Glomerular endothelial cell (primary cell): ENCODE data around the gene SPACA4. TPM values are rescaled to one million over a fixed set of nuclear protein-coding genes. Genes with fewer than 3 reads are reported as not detected.

Experiments used
- DNase-seq: peaks from one replicate; pipeline ENCODE4 v3.0.0-alpha.2; 2011; ENCODE audit warnings: low read depth, low spot score; ENCODE audit errors: extremely low read depth
- total RNA-seq: library from RNA; depleted of rRNA; stranded (reverse); fragments of >200 nt; gene quantifications from 2 replicates; pipeline ENCODE4 v1.2.3, GENCODE V29; 2015

SPACA4 gene
- total RNA-seq, 1 donor from 2014 or later = not detected

GRCh38 chr19:48633148-48634035 lies 26.9 kb downstream of the SPACA4 start:
- no peak for DNase-seq

- no peak for DNase-seq
These were observed 27.4 kb downstream of the SPACA4 start for GRCh38 chr19:48634036-48634342.

DNA sequence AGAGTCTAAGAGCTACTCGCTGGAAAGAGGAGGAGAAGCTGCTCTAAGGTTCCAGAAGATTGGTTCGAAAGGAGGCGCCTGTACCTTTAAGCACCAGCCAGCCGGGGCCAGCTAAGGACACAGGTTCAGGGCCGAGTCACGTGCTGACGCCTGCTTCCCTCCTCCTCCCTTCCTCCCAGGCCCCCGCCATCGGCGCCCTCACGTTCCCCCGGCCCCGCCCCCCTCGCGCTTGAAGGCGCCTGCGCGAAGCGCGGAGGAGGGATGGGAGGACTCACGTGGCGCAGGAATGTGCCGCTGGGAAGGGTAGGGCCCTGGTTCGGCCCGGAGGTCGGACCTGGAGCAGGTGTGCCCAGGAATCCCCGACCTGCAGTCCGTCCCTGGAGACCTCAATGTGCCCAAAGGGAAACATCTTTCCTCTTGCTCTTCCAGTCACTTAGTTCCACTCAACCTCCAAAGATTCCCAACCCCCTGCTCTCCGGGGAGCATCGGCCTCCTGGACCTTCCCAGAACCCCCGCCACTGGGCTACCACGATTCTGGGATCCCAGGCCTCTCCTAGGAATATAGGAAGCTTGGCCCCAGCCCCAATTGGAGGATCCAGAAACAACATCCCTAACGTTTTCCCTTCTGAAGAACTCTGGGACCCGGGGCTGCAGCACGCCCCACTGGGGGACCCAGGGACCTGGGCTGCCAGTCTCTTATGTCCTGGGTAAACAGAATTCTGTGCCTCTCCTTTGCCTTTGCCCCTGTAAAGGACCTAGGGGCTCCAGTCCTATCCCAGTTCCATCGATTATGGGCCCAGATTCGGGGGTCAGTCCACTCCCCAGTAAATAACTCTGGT lies 28.1 kb downstream of the SPACA4 start:
- DNase-seq = no peak

DNA sequence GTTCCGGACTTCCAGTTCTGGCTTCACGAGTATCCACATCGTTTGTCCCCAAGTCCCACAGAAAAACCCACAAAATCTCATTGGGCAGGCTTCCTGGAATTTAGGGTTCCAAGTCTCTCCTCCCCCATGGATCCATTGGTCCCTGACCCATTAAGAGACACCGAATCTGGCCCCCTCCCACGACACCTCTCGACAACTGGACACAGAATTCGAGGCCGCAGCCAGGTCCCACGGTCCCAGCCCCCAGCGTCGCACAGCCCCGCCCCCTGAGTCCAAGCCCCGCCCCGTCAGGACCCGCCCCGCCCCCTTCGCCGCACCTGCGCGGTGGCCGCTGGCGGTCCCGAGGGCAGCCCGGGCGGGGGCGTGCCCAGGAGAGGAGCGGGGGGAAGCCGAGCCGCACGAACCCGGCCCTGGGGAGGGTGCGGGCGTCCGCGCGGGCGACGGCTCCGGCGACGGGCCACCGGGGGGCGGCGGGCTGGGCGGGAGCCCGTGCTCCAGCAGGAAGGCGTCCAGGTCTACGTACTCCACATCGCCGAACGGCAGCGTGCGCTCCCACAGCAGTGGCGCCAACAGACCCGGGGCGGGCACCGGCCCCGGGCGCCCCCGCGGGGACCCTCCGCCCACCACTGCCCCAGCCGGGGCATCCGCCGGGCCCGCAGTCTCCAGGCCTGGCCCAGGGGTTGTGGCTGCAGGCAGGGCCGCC lies 28.9 kb downstream of the SPACA4 start:
- no peak for DNase-seq

GRCh38 chr19:48635966-48636858 lies 29.7 kb downstream of the SPACA4 start:
- DNase-seq = no peak

DNA sequence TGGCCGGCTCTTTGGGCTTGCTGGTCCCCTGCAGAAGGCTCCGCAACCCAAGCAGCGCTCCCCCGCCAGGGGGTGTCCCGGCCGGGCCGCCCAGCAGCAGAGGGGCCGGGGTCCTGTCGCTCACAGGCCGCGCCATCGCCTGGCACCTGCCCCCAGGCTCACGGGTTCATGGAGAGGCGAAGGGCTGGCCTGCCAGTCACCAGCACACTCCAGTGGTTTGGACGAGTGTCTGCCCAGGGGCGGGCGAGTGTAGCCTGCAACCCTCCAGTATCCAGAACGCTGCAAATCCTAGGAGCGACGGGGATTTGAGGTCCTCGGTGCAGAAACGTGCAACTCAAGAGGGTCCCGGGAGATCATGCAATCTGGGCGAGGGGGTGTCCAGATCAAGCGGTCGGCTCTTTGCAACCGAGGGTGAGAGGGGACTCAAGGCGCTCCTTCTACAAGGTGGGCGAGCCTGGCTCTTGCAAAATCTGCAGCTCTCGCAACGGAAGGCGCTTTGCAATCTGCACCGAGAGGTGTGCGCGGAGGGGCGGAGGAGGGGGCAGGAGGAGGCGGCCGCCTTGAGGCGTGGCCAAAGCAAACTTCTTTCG lies 30.4 kb downstream of the SPACA4 start, which contains the start of gene DBP:
TSS of gene DBP (minus strand) at position 521 of the 590 bp plus-strand sequence. CDS start at position 136, 385 bp downstream.
- no peak for DNase-seq

GRCh38 chr19:48637449-48637947 lies 31.0 kb downstream of the SPACA4 start:
- no peak for DNase-seq

DNA sequence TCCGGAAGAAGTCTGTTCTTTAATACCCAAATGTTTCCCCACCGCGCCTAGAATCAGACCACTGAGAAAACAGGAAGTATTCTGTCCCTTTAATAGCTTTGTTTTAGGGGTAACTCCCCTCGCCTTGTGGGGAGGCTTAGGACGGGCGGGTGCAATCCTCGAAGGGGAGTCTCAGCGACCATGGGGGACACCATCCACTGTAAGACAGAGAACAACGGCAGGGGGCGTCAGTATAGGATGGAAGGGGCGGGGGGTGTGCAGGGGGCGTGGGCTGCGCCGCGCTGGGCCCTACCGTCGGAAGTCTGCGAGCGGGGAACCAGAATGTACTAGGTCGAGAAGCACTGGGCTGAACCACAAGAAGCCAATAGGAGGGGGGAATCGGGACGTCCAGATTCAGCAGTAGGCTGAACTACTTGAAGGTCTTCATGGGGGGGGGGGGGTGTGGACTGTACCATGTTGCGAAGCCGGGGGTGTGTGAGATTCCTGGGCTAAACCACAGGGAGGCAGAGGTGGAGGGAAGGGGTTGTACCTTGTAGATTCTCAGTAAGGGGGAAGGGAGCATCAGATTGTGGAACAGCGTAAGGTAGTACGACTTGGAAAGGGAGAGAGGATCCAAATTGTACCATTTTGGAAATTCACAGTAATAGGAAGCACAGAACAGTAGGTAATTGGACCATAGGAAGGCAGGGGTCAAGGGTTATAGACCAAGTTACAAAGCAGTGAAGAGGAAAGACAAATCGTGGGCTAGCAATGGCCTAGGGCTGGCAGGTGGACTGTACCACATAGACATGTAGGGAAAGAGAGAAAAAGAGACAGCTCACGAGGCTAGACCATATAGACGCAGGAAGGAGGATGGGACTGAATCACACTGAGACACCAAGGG lies 31.6 kb downstream of the SPACA4 start:
- no peak for DNase-seq

DNA sequence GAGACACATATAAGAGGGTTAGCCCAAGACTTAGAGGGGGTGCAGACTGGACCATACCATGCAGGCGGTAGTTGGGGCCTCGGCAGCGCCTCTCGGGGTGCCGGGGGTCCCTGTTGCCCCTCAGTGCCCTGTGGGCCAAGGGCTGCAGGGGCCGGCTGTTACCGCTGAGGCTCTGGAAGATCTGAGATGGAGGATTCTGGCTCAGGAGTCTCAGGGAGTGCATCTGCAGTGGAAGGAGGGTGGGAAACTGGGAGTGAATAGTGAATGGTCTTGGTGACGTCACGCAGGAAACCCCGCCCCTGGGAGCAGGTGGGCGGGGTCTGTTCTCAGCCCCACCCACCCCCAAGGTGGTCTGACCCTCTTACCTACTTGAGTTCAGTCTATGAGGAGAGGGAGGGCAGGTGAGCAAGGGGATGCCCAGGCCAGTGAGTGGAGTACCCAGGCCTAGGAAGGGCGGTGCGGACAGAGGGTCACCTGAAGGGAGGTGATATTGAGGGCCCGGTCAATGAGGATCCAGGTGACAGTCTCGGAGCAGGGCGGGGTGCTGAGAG lies 32.4 kb downstream of the SPACA4 start:
- no peak for DNase-seq

DNA sequence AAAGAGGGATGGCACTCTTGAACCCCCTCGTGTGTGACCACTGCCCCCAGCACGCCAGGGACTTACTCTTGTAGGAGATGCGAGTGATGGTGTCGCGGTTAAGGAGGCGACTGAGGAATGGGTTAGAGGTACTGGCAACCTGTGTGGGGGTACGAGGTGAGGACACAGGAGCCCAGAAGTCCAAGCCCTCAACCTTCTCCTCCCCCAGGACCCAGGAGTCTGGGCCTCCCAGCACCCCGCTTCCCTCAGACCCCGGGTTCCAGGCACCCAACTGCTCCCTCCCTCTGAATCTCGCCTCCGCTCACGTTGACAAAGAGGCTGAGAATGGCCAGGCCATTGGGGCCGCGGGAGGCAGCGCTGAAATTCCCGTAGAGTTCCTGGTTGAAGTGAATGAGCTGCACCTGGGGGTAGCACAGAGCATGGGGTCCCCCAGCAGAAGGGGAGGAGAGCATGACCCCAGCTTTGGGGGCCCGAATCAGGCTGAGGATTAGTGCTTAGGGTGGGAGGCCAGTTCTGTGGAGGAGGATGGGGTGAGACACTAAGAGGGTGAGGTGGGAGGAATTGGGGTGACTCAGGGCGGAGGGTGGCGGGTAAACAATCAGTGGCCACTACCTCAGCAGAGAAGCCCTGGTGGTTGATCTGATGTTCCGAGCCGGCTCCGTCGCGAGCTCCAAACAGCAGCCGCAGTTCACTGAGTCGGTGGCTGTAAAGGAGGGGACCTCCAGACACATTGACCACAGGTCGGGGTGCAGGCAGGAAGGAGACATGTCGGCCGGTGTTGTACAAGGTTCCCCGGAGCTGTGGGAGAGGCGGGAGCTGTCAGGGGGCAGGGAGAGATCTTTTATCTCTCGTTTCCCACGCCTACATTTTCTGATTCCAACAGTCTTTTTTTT lies 33.2 kb downstream of the SPACA4 start:
- DNase-seq = no peak

GRCh38 chr19:48641850-48642249 lies 35.3 kb downstream of the SPACA4 start:
- no peak for DNase-seq

DNA sequence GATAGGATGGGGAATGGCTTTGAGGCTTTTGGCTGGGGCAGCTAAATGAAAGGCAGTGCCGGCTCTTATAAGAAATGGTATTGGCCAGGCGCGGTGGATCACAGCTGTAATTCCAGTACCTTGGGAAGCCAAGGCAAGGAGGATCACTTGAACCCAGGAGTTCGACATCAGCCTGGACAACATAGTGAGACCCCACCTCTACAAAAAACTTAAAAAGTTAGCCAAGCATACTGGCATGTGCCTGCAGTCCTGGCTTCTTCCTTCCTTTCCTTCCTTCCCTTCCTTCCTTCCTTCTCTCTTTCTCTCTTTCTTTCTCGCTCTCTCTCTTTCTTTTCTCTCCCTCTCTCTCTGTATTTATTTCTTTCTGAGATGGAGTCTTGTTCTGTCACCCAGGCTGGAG lies 36.3 kb downstream of the SPACA4 start:
- no peak for DNase-seq

DNA sequence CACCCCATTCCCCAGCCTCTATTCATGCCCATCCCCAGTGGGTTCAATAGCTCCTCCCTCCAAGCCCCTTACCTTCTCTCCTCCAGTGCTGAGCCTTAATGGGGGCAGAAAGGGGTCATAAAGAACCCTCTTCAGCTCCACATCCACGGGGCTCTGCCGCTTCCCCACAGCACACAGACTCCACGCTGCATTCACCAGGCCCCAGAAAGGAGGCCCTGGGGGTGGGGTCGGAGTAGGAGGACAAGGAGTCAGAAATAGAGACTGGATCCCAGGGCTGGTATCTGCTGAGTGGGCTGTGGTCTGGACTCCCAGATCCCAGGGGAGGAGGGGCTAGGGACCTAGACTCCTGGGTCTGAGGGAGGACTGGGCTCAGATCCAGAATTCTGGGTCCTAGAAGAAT lies 37.8 kb downstream of the SPACA4 start:
- DNase-seq = no peak

DNA sequence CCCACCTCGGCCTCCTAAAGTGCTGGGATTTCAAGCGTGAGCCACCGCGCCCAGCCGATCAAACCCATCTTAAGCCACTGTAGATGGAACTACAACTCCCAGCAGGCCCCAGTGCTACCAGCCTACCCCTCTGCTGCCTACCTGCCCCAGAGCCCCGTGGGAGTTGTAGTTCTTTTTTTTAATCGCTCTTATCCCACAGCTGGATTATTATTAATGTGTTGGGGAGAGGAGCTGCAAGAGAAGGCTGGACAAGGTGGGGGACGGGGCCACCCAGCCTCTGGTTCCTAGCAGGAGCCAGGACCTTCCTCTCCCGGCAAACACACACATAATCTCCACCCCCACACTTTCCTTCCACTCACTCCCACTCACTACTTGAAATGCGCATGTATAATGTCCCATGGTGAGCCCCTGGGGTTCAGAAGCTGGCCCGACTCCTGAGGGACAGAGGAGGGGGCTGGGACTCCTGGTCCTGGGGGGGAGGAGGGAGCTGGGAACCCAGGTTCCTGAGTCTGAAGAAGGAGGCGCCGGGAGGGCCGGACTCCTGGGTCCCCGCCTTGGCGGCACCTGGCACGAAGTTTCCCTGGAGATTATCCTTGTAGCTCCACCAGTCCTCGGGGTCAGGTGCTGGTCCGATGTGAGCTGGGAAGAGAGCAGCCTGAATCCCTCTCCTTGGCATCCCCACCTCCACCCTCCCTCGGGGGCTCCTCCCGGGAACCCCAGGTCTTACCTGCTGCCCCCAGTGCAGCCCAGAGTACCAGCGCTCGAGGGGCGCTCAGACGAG lies 38.5 kb downstream of the SPACA4 start:
- DNase-seq = no peak

- no peak for DNase-seq
These were observed 39.1 kb downstream of the SPACA4 start for GRCh38 chr19:48645620-48646000.

GRCh38 chr19:48646001-48646721 lies 39.6 kb downstream of the SPACA4 start, which contains the start of gene CA11:
Gene CA11 (minus strand): TSS chr19:48646187. CDS start chr19:48645632, 555 bp downstream.
- DNase-seq = no peak
